GM21526 (cell line): ENCODE results near the gene ATP10B.

Experiments used
- ATAC-seq: cut with Tn5 transposase; IDR thresholded peaks from one replicate; pipeline ENCODE4 v1.9.1; 2021; ENCODE audit warnings: moderate library complexity; ENCODE audit not compliant: unreplicated experiment, low FRiP score

ATP10B gene

DNA sequence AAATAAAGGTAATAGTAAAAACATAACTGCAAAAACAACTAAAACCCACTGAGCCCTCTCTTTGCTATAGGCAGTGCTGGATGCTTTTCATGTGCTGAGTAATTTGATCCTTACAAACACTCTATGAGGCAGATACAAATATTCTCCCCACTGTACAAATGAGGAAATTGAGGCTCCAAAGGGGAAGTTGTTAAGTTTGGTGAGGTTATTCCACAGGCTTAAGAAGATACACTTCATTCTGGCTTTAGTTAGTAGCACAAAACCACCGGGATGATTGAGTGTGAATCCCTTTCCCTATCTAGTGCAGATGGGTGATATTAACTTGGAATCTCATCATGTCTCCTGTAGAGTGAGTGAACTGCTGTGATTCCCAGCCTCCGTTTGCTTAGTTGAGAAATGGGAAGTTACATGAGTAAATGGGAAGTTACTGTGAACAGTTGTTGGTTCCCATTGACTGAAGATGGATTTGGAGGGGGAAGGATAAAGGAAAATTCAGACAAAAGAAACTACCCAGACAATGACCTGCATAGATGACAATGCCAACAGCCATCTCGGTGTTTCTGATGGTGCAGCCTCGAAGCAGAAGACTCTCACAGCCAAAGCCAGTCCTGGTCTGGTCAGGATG is 208.3 kb downstream of the ATP10B start:
- no peak for ATAC-seq

DNA sequence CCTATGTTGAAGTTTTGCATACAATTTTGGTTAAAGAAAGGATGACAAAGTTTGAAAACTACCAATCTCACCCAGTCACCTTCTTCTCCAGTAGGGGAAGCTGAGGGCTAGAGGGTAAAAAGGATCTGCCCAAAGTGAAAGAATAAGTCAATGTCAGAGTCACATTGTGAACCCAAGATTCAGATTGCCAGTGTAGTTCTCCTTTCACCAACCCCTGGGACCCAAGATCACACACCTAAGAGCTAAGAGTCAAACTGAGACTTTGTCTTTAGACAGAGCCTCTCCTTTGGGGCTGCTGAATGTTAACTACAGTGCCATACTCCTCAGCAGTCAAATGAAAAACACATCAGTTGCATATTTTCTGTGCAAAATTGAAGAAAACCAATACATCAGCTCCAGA is 210.6 kb downstream of the ATP10B start:
- no peak for ATAC-seq

DNA sequence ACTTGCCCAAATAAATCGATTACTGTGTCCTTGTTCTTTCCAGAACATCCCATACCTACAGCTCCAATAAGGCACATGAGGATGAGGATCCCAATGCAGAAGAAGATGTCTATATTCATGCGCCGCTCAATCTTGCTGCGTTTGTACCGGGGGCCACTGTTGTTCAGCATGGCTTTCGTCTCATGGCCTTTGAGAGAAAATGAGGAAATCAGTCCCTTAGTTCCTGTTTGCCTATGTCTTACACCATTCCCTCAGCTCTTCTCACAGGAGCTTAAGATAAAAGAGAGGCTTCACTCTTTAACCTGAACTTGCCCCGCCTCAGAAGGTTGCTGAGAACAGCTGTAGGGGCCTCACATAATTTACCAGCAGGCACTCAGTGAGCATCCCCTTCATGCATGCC is 211.6 kb downstream of the ATP10B start:
- no peak for ATAC-seq

DNA sequence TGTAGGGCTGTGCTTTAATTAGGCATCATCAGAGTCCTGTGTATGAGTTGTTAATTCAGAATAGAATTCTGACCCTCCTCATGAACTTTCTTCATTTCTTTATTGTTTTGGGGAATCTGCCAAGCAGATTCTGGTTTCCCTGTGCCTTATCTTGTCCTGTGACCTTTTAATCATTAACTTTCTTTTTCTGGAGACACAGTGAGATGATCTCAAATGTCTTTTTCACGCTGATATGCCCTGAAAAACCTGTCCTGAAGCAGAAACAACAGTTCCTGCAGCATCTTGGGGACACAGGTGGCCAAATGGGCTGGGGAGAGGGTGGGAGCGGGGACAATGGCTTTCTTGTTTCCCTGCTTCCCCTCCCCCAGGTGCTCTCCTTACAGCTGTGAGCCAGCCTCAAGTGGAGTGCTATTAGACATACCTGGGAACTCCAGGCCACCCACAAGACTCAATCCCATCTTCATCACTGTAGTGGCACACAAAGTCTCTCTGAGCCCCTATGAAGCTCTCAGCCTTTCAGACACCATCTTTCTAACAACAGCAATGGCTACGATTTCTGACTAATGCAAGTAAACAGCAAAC is 213.8 kb downstream of the ATP10B start:
- ATAC-seq = no peak

DNA sequence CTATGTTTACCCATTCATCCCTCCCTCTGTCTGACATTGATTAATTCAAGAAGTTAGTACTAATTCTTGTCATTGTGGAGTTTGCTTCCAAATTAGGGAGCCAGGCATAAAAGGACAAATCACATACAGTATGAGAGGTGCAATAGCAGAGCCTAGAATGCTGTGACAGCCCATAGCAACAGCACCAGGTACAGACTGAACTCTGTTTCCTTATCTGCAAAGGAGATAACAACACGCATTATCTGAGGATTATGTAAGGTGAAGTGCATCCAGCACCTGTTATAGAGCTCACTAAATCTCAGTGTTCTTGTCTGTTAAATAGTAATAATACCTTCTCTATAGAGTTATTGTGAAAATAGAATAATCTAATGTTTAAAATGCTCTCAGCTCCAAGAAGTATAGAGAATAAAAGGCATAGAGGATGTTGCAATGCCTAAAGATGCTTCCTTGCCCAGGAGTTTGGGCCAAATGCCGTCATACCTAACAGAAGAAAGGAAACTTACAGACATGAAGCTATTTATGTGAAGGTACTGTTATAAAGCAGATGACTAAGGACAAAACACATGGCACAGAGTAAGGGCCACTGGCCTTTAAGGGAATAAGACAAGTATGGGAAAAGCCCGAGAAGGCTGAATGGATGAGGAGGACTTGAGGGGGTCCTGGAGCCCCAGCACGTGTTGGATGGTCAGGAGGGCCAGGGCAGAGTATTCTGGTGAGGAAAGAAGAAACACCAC is 214.5 kb downstream of the ATP10B start:
- ATAC-seq = no peak

DNA sequence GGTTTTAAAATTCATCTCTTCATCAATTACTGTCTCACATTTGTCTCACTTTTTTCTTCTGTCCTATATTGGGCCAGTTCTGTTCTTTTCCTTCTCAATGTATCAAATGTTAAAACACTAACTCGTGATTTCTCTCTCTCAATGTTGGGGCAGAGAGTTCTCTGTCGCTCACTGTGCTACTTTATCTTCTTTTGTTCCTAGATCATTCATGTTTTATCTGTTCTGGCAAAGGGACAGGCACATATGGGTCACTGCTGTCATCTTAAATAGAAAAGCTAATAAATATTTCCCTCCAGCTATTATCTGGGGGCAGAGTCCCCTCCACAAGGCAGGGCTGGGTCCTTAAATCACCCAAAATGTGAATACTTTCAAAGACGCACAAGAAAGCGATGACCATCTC is 216.3 kb downstream of the ATP10B start:
- no peak for ATAC-seq

DNA sequence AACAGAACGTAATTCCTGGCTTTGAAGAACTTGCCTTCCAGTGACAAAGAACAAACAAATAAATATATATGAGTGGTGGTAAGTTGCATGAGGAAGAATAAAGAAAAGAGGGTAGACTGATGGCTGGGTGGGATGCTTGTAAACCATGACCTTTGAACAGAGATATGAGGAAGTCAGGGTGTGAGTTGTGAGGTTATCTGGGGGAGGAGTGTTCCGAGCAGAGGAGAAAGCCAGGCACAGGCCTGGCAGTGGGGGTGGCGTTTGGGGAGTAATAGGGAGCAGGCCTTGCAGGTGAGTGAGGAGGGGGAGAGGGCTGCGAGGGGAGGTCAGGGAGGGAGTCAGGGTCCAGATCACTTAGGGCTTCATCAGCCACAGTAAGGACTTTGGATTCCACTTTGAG is 217.0 kb downstream of the ATP10B start:
- no peak for ATAC-seq

DNA sequence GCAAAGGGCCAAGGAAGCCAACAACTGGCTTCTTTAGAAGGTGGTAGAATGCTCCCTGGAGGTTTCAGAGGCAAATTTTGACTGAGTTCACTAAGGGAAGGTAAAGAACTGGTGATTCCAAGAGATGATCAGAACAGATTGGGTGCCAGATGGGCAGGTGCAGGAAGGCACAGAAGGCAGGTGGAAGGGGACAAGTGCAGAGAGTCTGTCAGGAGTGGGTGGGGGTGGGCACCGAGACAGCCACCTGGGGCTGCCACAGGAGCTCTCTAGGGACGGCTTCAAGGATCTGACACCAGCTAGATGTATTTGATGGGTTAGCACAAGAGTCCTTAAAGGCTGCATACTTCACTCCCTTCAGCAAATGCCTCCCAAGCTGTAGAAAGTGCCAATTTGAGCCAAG is 223.0 kb downstream of the ATP10B start:
- ATAC-seq = no peak

DNA sequence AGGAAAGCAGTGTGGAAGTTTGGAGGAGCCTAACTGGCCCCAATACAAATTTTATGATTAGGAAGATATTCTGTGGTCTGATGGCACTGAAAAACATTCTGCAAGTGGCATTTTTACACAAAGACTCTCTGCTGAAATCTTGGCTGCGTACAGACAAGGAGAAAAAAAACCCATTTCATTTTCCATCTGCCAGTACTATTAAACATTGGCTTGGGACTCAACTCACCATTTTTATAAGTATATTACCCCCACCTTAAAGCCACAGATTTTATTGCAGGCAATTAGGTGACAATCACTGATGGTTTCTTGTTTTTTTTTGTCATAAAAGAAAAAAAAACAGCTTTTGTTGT is 223.4 kb downstream of the ATP10B start:
- no peak for ATAC-seq

DNA sequence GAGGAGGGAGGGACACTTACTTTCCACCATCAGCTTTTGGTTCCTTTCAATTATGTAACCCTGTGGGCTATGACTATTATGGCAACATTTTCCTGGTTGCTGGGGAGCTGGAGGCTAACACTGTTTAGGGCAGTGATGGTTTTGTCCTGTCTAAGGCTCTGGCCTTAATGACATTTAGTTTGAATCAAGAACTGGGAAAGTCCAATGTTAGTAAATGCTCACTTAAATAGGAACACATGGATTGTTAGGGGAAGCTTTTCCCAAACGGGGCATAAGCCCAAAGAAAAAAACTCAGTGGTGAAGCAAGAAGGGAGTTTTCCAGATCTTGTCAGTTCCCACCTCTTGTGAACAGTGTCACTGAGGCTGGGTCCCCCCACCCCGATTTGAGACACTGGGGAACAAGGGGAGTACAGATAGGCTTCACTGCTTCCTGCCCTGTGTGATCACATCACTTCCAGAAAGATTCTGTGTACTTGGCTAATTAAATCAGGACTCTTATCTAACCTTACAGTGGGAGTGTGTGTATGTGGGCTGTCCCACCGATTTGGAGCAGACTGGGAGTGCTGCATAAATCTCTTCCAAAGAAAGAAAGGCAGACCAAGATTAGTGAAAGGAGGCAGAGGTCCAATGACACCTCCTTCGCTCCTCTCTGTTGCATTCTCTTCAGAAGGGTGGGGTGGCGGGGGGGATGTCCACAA is 223.9 kb downstream of the ATP10B start:
- no peak for ATAC-seq

DNA sequence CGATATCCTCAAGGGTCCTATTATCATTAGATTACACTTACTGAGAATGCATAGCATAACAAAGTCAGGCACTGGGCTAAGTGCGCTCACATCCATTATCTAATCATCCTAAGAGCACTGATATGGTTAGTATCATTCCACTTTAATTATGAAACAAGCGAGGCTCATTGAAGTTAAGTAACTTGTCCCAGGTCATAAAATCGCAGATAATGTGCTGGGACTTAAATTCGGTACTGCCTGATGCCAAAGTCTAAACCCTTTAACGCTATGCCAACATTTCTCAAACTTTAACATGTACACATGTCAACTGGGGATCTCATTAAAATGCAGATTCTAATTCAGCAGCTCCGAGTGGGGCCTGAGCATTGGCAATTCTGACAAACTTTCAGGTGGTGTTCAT is 225.7 kb downstream of the ATP10B start:
- ATAC-seq = no peak

DNA sequence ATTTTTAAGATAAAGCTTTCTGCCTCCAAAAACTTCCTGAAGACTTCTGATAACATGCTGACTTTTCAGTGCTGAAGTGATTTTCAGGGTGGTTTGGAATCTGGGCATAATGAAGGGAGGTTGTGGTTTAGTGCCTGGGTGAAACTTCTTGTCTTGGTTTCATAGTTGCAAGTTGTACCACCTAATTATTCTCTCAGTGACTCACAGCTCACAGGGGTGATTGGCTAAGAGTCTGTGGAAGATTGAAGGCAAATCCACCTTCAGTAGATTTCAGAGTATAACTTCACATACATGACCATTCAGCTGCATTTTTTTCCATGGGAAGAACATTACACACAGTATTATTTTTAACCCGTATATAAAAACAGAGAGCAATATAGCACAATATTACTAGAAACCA is 230.5 kb downstream of the ATP10B start:
- no peak for ATAC-seq

DNA sequence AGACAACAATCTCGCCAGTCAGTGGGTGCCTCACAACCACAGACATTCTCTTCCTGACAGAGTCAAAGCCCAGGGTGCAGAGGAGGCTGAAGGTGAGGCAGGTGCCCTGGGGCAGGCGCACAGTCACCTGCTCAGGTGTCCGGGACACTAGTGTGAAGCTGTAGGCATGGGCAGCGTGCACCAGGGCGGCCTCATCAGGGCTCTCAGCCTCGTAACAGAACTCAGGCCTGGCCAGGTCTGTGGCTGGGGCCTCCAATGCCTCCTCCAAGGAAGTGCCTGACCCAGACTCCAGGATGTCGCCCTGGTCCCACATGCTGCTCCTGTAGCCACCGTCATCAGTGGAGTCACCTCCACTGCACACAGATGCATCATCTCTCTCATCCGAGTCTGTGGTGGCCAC is 231.6 kb downstream of the ATP10B start:
- no peak for ATAC-seq

DNA sequence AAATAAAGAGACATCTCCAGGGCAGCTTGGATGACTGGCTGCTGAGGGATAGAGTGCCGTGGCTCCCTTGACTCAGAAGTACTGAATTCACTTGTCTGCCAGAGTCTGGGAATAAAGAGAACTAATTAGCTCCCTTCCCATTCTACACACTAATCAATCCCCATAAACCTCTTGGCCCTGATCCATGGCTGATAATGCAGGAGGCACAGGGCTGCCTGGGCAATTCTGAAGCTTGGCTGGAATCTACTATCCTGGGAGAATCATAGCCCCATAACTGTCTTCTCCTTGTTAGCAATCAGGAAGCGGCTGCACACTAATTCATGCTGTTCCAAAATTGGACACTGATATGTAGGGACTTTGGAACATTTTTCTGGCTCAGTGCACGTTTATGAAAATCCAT is 232.6 kb downstream of the ATP10B start:
- ATAC-seq = no peak

DNA sequence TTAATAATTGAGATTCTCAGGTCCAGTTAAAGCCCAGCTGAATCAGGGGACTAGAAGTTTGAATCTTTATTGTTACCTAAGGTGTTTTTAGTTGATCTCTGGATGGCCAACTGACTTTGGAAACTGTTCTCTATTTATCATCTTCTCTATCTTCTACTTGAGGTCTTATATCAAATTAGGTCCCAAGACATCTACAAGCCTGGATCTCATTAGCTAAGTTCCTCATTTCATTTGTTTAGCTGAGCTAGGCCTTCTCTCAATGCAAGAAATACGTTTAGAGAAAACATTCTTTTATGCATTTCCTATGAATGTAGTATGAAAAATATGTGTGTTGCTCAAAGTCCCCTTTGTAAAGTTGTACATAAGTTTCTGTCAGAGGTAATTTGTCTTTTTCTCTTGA is 233.7 kb downstream of the ATP10B start:
- ATAC-seq = no peak

DNA sequence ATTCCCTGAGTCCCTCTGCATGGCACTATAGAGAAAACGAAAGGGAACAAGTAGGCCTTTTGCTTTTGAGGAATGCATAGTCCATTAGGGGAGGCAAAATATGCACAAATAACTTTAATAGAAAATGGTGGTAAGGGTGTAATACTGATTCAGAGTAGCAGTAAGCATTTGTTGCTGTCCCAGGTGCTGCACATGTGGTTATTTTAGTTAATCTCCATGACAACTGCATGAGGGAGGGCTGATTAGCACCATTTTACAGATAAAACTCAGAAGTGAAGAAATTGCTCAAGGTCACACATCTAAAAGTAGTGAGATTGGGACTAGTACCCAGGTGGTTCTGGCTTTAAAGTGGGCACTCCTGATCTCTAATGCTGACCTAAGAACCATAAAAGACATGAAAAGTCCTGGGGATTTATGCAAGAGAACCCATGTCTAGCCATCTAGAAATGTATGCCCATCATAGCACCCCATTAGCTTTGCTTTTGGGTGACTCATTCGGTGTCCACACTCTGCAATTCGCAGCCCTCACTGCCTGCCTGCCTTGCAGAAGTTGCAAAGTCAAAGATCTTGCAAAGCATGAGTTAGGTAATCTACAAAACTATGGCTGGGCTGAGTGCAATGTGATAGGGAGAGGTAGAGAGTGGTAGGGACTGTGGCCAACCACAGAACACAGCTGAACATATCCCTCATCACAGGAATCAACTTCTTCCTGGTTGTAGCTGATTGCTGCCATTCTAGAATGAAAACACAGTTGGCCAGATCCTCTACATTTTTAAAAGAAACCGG is 235.1 kb downstream of the ATP10B start:
- ATAC-seq = no peak

DNA sequence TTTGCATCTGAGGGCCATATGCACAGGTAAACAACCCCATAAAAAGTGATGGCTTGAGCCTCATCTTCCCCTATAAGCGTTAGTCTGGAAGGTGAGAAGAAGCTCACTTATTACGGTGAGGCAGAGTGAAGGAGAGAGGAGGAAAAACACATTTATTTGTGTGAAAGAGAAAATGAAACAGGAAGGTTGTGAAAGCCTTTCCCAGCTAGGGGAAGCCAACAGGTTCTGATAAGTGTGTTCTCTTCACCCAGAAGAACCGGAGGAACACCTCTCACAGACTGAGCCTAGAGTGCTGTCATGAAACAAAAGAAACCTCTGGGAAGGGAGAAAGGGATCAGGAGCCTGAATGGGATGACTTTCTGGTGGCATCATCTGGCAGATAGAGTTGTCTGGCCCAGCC is 237.9 kb downstream of the ATP10B start:
- ATAC-seq = no peak

DNA sequence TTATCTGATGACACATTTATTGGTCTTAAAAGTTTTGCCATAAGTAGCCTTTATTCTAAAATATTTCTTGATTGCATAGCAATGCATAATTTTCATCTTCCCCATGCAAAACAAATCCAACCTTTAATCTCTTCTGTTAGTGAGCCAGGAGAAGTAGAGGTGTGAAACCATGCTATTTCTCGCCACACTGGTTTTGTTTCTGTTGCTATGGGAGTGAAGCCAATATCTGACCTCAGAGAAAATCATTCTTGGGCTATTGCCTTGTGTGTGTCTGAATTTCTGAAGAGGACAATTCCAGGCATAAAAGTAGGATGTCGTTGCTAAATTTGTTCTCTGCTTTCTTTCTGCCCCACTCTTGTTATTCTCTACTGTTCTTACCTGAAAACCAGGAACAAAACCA is 246.7 kb downstream of the ATP10B start:
- ATAC-seq = no peak

DNA sequence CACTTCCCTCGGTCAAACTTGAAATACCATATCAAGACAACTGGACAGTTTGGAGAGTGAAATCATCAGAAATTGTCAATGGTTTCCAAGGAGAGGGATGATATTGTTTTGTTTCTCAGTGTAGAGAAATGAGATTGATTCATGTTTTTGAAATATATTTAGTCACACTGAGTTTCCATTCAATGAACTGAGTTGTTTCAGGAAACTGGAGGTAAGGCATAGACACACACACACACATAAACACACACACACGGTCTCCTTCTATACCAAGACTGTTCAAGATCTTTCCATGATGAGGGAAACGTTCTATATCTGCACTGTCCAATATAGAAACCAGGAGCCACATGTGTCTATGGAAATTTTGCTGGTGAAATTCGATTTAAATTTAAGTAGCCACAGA is 247.5 kb downstream of the ATP10B start:
- ATAC-seq = no peak

DNA sequence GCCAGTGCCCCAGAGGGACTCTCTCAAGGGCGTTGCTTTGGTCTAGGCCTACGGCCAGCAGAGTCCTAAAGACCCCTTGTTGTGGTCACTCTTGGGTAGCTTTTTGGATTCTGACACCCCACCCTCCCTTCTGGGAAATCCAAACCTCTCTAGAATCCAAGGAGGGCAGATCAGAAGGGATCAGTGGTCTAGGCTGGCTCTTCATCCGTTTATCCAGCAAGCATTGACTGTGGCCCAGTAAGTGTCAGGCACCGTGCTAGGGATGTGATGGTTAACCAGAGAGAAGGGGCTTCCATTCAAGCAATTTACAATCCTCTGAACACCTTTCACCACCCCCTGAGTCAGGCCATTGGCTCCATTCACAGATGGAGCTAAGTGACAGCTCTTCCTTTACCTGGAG is 249.3 kb downstream of the ATP10B start:
- no peak for ATAC-seq

DNA sequence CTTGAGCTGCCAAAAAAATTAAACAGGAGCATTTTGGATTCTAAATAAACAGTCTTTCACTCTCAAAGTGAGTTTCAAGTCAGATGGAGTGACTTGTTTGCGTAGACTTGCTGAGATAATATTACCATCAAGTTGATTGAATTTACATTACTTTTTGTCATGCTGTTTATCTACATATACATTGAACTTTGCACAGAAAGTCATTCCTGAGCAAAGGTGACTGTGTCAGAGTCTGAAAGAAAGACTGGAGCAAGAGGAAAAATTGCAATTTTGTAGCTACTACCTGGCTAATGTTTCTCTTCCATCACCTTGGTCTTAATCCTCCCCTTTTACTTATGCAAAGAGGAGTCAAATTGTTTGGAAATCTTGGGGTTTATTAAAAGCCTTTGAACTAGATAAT is 251.0 kb downstream of the ATP10B start:
- ATAC-seq = no peak
